ENCODE results near the gene KDM1B.

The KDM1B gene

GRCh38 chr6:18189196-18189595, 34.0 kb downstream of the KDM1B start:
- no peak for ATAC-seq
- TF ChIP-seq ARNTL (CRISPR knock-in tag; IDR thresholded peaks at IDR 0.05; ENCODE audit: borderline replicate concordance, low read depth) (no peak), RARB (CRISPR knock-in tag; IDR thresholded peaks at IDR 0.05) (no peak), OSR1 (CRISPR knock-in tag; IDR thresholded peaks at IDR 0.05) (no peak), ZNF565 (CRISPR knock-in tag; conservative IDR thresholded peaks at IDR 0.05; ENCODE audit: low read depth) (no peak), ZFP3 (CRISPR knock-in tag; IDR thresholded peaks at IDR 0.05) (no peak), ISL1 (CRISPR knock-in tag; IDR thresholded peaks at IDR 0.05) (no peak), TSHZ2 (CRISPR knock-in tag; IDR thresholded peaks at IDR 0.05) (no peak), PATZ1 (CRISPR knock-in tag; IDR thresholded peaks at IDR 0.05; ENCODE audit: borderline replicate concordance) (no peak), ZNF8 (CRISPR knock-in tag; IDR thresholded peaks at IDR 0.05) (no peak)

- ATAC-seq: no peak
- no peak for TF ChIP-seq PPARA (CRISPR knock-in tag; IDR thresholded peaks at IDR 0.05; ENCODE audit: borderline replicate concordance)
These were observed 36.8 kb downstream of the KDM1B start for GRCh38 chr6:18192026-18192425.

- TF ChIP-seq CSRNP3 (CRISPR knock-in tag; IDR thresholded peaks at IDR 0.05) (no peak), ZC3H10 (CRISPR knock-in tag; IDR thresholded peaks at IDR 0.05) (no peak), CREB5 (CRISPR knock-in tag; IDR thresholded peaks at IDR 0.05; ENCODE audit: low read depth) (no peak), SNAI2 (CRISPR knock-in tag; IDR thresholded peaks at IDR 0.05) (no peak), OSR1 (CRISPR knock-in tag; IDR thresholded peaks at IDR 0.05) (no peak), ISL1 (CRISPR knock-in tag; IDR thresholded peaks at IDR 0.05) (no peak), PATZ1 (CRISPR knock-in tag; IDR thresholded peaks at IDR 0.05; ENCODE audit: borderline replicate concordance) (no peak), TCF4 (CRISPR knock-in tag; IDR thresholded peaks at IDR 0.05; ENCODE audit: borderline replicate concordance) (no peak), RARB (CRISPR knock-in tag; IDR thresholded peaks at IDR 0.05) (no peak), ARNTL (CRISPR knock-in tag; IDR thresholded peaks at IDR 0.05; ENCODE audit: borderline replicate concordance, low read depth) (no peak), ZNF565 (CRISPR knock-in tag; conservative IDR thresholded peaks at IDR 0.05; ENCODE audit: low read depth) (no peak), CSDC2 (CRISPR knock-in tag; IDR thresholded peaks at IDR 0.05) (no peak), ZFP3 (CRISPR knock-in tag; IDR thresholded peaks at IDR 0.05) (no peak), ESRRG (CRISPR knock-in tag; IDR thresholded peaks at IDR 0.05) (no peak), ZFP30 (CRISPR knock-in tag; IDR thresholded peaks at IDR 0.05) (no peak), PPARA (CRISPR knock-in tag; IDR thresholded peaks at IDR 0.05; ENCODE audit: borderline replicate concordance) (no peak)
These were observed 48.6 kb downstream of the KDM1B start for GRCh38 chr6:18203786-18204185.

GRCh38 chr6:18204691-18205090, 49.5 kb downstream of the KDM1B start:
- no peak for ATAC-seq
- TF ChIP-seq CSDC2 (CRISPR knock-in tag; IDR thresholded peaks at IDR 0.05): no peak
- TF ChIP-seq TOX (CRISPR knock-in tag; IDR thresholded peaks at IDR 0.05; ENCODE audit: borderline replicate concordance): no peak
- no peak for TF ChIP-seq TCF4 (CRISPR knock-in tag; IDR thresholded peaks at IDR 0.05; ENCODE audit: borderline replicate concordance)
- no peak for TF ChIP-seq BACH2 (CRISPR knock-in tag; IDR thresholded peaks at IDR 0.05; ENCODE audit: borderline replicate concordance)
- TF ChIP-seq SNAI2 (CRISPR knock-in tag; IDR thresholded peaks at IDR 0.05): no peak
- TF ChIP-seq ZNF565 (CRISPR knock-in tag; conservative IDR thresholded peaks at IDR 0.05; ENCODE audit: low read depth): no peak
- no peak for TF ChIP-seq RARB (CRISPR knock-in tag; IDR thresholded peaks at IDR 0.05)
- no peak for TF ChIP-seq ZNF8 (CRISPR knock-in tag; IDR thresholded peaks at IDR 0.05)
- TF ChIP-seq POU6F1 (CRISPR knock-in tag; IDR thresholded peaks at IDR 0.05; ENCODE audit: borderline replicate concordance, low read depth): no peak

More at GRCh38 chr6:18203786-18204185, 48.6 kb downstream of the KDM1B start:
- ATAC-seq: no peak
